MG63 (cell line): ENCODE data around the gene KRT36. TPM values are rescaled to one million over a fixed set of nuclear protein-coding genes. Genes with fewer than 3 reads are reported as not detected.
A peak's percentile ranks its signal among the peaks of the same experiment; 100 is the strongest.

ENCODE experiments used
- DNase-seq: peaks from one replicate; pipeline ENCODE4 v3.0.0-alpha.2; 2020
- H3K27me3 ChIP-seq: fragments of 250-450 bp; sonication (Bioruptor Pico); 2 replicates; pipeline ENCODE4 v1.5.1; 2020; ENCODE audit warnings: mild to moderate bottlenecking, moderate library complexity
- H3K36me3 ChIP-seq: fragments of 250-450 bp; sonication (Bioruptor Pico); 2 replicates; pipeline ENCODE4 v1.5.1; 2020; ENCODE audit warnings: mild to moderate bottlenecking, moderate library complexity
- H3K4me3 ChIP-seq: fragments of 250-450 bp; sonication (Bioruptor Pico); 2 replicates; pipeline ENCODE4 v1.5.1; 2020; ENCODE audit warnings: mild to moderate bottlenecking, moderate library complexity
- H3K9me3 ChIP-seq: fragments of 250-450 bp; sonication (Bioruptor Pico); 2 replicates; pipeline ENCODE4 v1.5.1; 2020; ENCODE audit warnings: mild to moderate bottlenecking, moderate library complexity
- total RNA-seq: library from RNA; depleted of rRNA; stranded (reverse); fragments of >200 nt; shearing (Covaris generic); gene quantifications from 2 replicates; pipeline ENCODE4 v1.2.3, GENCODE V29; 2014; ENCODE audit warnings: low replicate concordance

The KRT36 gene
- total RNA-seq, 1 experiment from 2014 or later, result 0.20 TPM

DNA sequence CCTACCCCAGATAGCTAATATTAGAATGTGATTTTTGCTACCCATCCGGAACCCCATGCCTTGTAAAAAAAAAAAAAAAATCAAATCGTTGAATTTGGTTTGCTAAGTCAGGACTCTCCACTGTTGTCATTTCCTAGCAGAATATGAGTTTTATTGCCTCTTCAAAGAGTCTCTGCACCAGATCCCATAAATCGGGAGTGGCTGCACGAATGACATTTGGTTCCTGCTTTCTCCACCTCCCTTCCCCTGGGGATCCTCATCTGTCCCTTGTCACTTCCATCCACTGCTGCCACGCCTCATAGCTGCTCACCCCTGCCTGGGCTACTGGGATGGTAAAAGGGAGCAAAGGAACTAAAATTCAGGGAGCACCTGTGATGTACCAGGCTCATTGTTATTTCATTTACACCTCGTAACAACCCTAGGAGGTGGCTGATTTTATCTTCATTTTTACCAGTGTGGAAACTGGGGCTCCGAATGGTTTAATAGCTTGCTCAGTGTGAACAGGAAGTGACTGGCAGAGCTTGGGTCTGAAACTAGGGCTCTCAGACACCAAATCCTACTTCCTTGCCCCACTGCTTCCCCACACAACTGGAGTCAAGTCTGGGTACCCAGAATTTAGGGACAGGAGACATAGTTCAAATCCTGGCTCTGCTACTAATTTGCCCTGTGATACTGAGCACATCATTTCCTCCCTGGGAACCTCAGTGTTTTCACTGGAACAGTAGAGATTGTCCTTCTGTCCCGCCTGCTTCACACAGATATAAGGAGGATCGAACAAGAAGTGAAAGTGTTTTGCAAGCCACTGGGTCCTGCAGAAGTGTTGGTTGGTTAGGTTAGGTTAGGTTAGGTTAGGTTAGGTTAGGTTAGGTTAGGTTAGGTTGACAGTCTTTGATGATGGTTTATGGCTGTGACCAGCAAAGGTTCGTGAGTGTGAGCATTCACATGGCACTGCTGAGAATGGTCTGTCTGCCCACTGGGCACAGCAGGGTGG, 585 bp upstream of the KRT36 start:
- Histone ChIP-seq H3K4me3 (no peak overlapping the region), H3K36me3 (no peaks in the 10 kb centered on the region), H3K27me3 (no peaks in the 10 kb centered on the region), H3K9me3 (no peaks in the 10 kb centered on the region)
- no peak for DNase-seq

DNA sequence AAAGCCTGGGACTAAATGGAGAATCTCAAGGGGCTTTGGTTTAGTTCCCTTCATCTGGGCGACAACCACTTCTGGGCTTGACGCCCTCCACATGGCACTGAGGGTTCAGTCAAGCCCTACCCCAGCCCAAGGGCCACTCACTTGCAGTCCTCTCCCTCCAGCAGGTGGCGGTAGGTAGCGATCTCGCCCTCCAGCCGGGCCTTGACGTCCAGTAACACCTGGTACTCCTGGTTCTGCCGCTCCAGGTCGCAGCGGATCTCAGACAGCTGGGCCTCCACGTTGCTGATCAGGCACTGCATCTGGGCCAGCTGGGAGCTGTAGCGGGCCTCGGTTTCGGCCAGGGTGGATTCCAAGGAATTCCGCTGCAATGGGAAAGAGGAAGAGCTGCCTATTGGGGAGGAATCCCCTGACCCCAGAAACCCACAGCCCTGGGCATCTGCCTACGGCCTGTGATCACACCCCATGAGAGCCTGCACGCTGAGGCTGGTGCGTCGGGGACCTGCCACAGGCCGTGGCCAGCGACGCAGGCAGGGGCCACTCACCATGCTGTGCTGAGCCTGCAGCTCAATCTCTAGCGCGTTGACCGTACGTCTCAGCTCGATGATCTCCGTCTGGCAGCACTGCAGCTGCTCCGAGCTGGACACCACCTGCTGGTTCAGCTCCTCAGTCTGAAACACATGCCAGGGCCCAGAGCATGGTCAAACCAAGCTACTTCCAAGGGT, 2.7 kb downstream of the KRT36 start:
- Histone ChIP-seq H3K36me3 (no peaks in the 10 kb centered on the region), H3K9me3 (no peaks in the 10 kb centered on the region), H3K27me3 (no peaks in the 10 kb centered on the region), H3K4me3 (no peak overlapping the region)
- DNase-seq, result no peak

DNA sequence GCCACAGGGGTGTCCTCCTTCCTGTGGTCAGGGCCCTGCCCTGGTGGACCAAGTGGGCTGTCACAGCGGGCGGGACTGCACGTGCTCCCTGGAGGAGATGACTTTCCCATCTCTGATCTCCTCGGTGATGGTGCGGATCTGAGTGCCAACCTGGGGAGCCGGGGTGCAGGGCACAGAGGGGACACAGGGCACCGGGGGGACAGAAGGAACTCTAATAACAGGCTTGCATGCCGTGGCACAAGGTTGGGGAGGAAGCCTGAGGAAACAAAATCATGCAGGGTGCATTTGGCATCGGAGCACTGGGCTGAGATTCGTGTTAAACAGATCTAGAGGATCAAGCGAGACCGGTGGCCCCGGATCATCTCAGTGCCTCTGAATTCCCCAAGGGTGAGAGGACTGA, 3.4 kb downstream of the KRT36 start:
- Histone ChIP-seq H3K27me3 (no peaks in the 10 kb centered on the region), H3K9me3 (no peaks in the 10 kb centered on the region), H3K36me3 (no peaks in the 10 kb centered on the region), H3K4me3 (no peak overlapping the region)
- DNase-seq, result no peak

DNA sequence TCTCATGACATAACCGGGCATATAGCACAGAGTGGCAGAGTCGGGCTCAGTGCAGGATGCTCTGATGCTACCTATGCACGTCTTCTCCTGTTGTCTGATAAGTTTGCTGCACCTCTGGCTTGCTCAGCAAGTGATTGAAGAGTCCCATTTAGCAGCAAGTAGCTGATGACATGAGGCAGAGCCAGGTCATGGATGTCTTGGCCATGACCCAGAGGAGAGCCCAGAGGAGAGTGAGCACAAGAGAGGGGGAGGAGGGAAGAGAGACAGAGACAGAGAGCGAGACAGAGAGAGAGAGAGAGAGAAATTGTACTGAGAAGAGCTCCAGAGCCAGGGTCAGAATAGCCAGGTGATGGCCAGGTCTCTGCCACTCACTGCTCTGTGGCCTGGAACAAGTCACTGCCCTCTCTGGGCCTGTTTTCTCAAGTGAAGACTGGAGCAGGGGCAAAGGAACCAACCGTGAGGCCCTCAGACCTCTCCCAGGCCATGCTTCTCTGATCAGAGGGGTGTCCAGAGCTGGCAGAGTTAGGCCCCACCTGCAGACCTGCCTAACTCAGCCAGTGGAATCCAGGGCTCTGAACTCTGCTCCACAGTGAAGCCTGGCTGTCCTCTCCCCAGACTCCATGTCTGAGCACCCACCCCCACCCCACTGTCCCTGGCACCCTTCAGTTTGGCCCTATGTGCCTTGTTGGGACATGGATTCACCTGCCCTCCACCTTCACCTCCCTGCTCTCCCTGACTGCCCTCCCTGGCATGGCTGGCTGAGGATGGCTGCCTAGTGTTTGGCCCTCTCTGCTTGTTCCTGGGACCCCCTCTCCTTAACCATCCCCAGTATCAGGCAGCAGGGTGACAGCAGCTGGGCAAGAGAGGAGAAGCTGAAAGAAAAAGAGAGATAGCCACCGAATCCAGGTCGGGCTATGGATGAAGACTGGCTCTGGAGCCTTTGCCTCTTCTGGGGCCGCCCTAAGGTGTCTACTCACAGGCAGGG, 4.5 kb downstream of the KRT36 start:
- H3K36me3 ChIP-seq, result no peaks in the 10 kb centered on the region
- no peaks in the 10 kb centered on the region for H3K27me3 ChIP-seq
- H3K4me3 ChIP-seq, result no peak overlapping the region
- no peak for DNase-seq
- no peaks in the 10 kb centered on the region for H3K9me3 ChIP-seq

DNA sequence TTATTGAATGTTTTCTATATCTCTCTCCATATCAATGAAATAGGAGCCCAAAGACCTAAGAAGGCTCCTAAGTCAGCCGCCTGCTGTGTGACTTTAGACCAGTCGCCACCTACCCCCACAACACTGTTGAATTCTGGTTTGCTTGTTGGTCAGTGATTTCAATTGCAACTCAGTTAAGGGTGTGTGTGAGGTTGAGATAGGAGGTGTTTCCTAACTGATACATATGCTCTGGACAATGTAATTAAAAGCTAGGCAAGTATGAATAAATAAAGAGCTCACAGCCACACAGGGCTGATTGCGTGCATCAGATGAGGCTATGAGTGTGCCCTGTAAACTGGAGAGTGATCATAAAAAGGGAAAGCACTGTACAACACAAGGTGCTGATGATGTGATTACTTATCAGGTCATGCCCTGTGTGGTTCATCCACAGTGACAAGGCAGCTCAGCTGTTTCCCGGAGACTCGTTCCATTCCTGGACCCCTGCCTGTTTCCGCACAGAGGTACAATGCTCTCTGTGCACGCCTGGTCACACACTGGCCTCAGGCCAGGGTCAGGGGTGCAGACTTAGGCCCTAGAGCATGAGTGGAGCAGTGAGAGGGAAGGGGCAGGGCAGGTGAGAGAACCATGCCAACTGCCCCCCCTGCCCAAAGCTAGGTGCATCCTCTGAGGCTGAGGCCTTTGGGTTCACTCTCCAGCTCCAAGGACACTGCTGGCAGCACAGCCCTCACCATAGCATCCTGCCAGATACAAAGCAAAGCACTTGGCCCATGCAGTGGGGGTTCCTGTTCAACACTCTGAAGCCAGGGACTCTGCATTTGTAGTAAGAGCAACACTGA, 5.5 kb downstream of the KRT36 start:
- Histone ChIP-seq H3K9me3 (no peaks in the 10 kb centered on the region), H3K27me3 (no peaks in the 10 kb centered on the region), H3K36me3 (no peaks in the 10 kb centered on the region), H3K4me3 (no peak overlapping the region)
- DNase-seq, result no peak

DNA sequence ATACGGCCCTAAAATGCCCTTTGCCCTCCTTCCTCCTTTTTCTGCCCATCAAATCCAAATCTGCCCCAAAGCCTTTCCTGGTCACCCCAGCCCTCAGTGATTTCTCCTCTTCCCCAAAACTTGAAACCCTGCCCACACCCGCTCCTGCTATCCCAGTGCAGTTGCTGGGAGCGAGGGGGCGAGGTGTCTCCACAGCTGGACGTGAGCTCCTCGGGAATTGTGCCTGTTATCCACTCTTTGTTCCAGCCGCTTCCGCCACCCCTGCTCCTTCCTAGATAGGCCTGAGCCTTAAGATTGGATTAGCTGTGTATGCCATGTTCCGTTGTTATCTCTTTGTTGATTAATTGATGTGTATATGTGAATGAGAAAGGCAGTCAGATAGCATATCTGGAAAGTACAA, 6.2 kb downstream of the KRT36 start:
- no peak for DNase-seq
- Histone ChIP-seq H3K9me3 (no peaks in the 10 kb centered on the region), H3K4me3 (no peak overlapping the region), H3K27me3 (no peaks in the 10 kb centered on the region), H3K36me3 (no peaks in the 10 kb centered on the region)

DNA sequence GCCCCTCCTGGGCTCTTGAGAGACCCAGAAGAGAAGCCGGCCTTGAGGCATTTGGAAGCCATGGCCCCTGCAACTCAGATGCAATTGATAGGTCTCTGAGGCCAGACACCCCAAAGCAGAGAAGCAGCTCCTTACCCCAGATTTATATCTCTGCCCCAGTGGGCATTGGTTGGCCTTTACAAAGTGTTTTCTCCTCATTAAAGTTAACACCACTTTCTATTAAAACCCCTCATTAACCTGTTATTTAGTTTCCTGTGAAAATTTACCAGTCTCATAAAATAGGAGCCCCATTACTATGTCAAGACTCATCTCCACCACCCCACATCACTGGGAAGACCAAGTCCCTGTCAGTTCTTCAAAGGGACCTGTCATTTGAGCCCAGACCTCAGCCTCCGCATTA, 8.7 kb downstream of the KRT36 start, which contains the start of gene KRT35:
KRT35 (minus strand) TSS at position 116 of the 400 bp plus-strand sequence; CDS start at position 62, 54 bp downstream.
- no peaks in the 10 kb centered on the region for H3K27me3 ChIP-seq
- H3K9me3 ChIP-seq, result no peaks in the 10 kb centered on the region
- H3K36me3 ChIP-seq, result no peaks in the 10 kb centered on the region
- no peak within 1 kb of the TSS for H3K4me3 ChIP-seq
- no peak for DNase-seq

DNA sequence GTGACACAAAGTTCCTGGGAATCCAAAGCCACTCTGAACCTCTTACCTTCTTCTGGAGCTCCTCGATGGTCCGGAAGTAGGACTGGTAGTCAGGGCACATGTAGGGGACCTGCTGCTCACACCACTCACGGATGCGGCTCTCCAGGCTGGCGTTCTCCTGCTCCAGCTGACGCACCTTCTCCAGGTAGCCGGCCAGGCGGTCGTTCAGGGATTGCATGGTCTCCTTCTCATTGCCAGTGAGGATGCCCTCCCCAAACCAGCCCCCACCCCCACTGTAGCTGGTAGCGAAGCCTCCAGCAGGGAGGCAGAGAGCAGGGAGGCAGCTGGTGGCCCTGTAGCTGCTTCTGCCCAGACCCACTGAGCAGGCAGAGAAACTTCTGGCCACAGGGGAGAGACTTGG, 9.1 kb downstream of the KRT36 start:
- Histone ChIP-seq H3K4me3 (no peak overlapping the region), H3K27me3 (no peaks in the 10 kb centered on the region), H3K36me3 (no peaks in the 10 kb centered on the region), H3K9me3 (no peaks in the 10 kb centered on the region)
- DNase-seq, result no peak

DNA sequence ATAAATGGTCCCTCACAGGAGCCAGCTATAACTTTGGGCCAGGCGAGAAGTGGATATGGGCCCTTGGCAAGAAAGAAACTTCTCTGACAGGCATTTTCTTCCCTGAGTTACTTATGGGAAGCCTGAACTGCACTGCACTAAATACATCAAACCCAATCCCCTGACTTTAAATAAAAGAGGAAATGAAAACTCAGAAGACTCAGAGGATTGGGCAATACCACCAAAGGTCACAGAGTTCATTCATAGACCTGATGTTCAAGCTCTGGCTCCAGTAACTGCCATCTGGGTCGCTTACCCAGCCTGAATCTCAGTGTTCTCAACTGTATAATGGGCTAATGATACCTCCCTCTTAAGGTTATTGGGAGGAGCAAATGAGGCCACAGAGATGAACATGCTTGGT, 9.6 kb downstream of the KRT36 start:
- DNase-seq, result no peak
- Histone ChIP-seq H3K9me3 (no peaks in the 10 kb centered on the region), H3K27me3 (no peaks in the 10 kb centered on the region)

DNA sequence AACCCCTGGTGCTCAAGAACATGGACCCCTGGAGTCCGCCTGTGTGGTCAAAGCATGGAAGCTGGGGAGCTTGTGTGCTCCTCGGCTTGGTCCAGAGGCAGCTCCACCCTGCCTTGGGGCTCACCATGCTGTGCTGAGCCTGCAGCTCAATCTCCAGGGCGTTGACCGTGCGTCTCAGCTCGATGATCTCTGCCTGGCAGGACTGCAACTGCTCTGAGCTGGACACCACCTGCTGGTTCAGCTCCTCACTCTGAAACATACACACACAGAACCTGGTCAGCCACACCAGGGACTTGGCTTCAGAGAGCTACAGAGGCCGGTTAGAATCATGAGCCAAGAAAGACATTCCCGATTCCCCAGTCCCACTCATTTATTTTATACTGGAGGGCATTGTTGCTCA, 11.5 kb downstream of the KRT36 start:
- no peak overlapping the region for H3K4me3 ChIP-seq
- H3K27me3 ChIP-seq, result no peaks in the 10 kb centered on the region
- H3K36me3 ChIP-seq, result no peaks in the 10 kb centered on the region
- no peaks in the 10 kb centered on the region for H3K9me3 ChIP-seq
- DNase-seq, result peak; percentile 87

More for the DNA sequence above, 9.6 kb downstream of the KRT36 start:
- Histone ChIP-seq H3K36me3 (no peaks in the 10 kb centered on the region), H3K4me3 (no peak overlapping the region)

DNA sequence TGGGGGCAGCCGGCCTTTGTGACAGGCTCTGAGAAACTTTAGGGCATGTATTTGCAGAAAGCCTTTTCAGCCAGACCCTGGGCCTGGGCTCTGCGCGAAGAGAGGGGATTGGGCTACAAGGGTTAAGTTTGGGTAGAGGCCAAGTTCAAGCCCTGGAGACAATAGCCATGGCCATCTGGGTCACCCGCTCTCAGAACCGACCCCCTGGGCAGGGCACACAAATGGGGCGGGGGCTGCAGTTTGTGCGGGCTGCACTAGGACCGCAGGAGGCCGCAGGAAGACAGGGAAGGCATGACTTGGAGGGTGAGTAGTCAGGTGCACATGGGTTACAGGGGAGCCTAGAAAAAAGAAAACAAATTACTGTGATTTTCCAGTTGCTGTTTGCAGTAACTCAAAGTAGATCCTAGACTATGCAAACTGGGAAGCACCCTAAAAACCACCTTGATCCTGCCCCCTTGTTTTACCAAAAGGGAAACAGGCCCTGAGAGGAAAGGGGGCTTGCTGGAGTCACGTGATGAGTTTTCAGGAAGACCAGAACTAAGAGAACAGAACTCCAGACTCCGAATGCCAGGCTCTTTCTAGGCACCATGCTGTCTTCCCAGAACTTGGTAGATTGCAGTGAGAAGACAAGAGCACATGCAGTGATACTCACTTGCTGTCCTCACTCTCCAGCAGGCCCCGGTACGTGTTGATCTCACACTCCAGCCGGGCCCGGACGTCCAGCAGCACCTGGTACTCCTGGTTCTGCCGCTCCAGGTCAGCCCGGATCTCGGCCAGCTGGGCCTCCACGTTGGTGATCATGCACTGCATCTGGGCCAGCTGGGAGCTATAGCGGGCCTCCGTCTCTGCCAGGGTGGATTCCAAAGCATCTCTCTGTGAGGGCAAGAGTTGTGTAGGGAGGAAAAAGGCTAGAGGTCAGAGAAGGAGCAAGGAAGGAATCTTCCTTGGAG, 12.6 kb downstream of the KRT36 start:
- Histone ChIP-seq H3K27me3 (no peaks in the 10 kb centered on the region), H3K4me3 (no peak overlapping the region), H3K36me3 (no peaks in the 10 kb centered on the region), H3K9me3 (peaks cover 2% of the 10 kb centered on the region)
- DNase-seq, result no peak

DNA sequence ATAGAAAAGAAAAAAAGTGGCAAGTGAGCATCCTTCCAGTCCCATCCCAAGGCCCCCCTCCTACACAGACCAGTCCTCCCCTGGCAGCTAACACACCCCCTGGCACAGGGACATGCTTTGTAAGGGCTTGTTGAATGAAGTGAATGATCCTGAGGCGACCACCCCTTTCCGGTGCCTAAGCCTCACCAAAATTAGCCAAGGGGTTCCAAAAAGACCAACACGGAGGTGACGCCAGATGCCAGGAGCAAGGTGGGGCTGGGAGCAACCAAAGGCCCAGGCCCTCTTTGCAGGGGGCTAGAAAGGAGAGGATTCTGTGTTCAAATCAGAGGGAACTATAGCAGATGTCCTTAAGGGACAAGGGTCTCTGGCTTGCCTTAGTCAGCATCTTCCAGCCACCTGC, 14.3 kb downstream of the KRT36 start:
- no peaks in the 10 kb centered on the region for H3K27me3 ChIP-seq

DNA sequence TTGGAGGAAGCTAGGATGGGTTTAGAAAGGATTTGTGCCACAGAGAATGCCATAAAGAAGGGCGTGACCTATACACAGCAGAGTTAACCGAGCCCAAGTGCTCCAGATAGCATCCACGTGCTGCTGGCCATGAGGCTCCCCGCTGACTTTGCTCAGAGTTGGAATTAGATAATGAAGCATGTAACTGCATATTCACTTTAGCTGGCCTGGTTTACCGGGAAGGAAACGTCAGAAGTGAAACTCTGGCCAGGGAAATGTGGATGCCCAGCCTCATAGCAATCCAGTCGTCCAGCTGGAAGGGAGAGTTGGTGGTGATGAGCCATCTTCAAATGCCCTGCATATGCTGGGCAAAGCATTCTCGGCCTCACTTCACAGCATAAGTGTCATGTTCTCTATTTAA, 14.8 kb downstream of the KRT36 start:
- no peak overlapping the region for H3K4me3 ChIP-seq
- DNase-seq, result peak; percentile 95
- H3K27me3 ChIP-seq, result no peaks in the 10 kb centered on the region
- H3K36me3 ChIP-seq, result no peaks in the 10 kb centered on the region
- H3K9me3 ChIP-seq, result peaks cover 16% of the 10 kb centered on the region

More for the DNA sequence above, 14.3 kb downstream of the KRT36 start:
- no peak overlapping the region for H3K4me3 ChIP-seq
- peaks cover 16% of the 10 kb centered on the region for H3K9me3 ChIP-seq
- H3K36me3 ChIP-seq, result no peaks in the 10 kb centered on the region
- DNase-seq, result no peak

DNA sequence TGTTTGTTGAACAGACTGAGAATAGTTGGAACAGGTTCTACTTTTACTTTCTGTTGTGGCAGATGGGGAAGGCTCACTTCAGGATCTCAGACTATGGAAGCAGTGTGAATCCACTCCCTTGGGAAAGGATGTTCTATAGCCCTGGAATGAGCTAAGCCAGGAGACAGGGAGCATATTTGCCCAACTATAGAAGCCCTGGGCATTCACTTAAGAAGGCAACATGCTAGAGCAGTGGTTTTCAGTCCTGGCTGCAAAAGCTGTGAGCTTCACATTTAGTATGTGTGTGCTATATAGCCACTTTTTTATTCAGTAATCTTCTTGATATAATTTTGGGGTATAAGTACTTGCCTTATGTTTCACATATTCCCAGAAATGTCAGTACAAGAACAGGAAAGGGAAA, 21.4 kb downstream of the KRT36 start:
- peaks cover 27% of the 10 kb centered on the region for H3K9me3 ChIP-seq
- H3K27me3 ChIP-seq, result no peaks in the 10 kb centered on the region
- H3K4me3 ChIP-seq, result no peak overlapping the region
- no peaks in the 10 kb centered on the region for H3K36me3 ChIP-seq
- DNase-seq, result no peak

DNA sequence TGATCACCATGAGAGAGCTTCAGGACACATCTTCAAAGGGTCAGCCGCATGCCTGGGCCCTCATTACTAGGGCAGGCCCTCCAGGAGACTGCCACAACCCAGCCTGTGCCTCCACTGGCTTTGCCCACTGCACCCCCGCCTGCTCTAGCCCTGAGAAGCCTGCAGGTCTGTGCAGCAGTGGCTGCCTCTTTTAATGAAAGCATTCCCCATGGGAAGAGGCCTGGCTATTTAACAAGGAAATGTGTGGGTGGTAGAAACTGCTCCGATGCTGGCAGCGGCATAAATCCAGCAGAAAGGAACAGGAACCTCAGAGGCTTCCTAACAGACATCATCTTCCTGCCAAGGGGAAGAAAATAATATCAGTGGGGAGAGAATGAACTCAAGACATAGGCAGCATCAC, 22.1 kb downstream of the KRT36 start:
- Histone ChIP-seq H3K4me3 (no peak overlapping the region), H3K27me3 (no peaks in the 10 kb centered on the region), H3K9me3 (peaks cover 27% of the 10 kb centered on the region), H3K36me3 (no peaks in the 10 kb centered on the region; the same call in 1 of the 2 replicates)
- no peak for DNase-seq
